ENCODE measurements around the gene SYNE2. TPM values are rescaled to one million over a fixed set of nuclear protein-coding genes. Genes with fewer than 3 reads are reported as not detected.

The SYNE2 gene
- total and polyA plus RNA-seq, 5 donors from 2014 or later = 25.6 to 348 (median 32.3) TPM

GRCh38 chr14:63875311-63875710 lies 22.5 kb downstream of the SYNE2 start:
- peaks cover 34 to 65% (median 52%) of the 10 kb centered on the region in 4 donors for H3K4me1 Mint-ChIP-seq
- H3K27me3 Mint-ChIP-seq = no peaks in the 10 kb centered on the region
- no peak overlapping the region for H3K27ac ChIP-seq (ENCODE audit: insufficient read depth, low read length, poor library complexity, severe bottlenecking)
- no peak for DNase-seq
- no peaks in the 10 kb centered on the region for H3K9me3 ChIP-seq (ENCODE audit: control insufficient read depth in 2 of 2, low read length in 2 of 2)
- H3K4me3 ChIP-seq (ENCODE audit: low read depth, low read length) = no peak overlapping the region
- peaks cover 27% of the 10 kb centered on the region for H3K36me3 Mint-ChIP-seq
- H3K27me3 ChIP-seq (ENCODE audit: control insufficient read depth, insufficient read depth, low read length) = no peaks in the 10 kb centered on the region
- H3K36me3 ChIP-seq (ENCODE audit: control insufficient read depth, insufficient read depth, low read length) = peaks cover 8% of the 10 kb centered on the region
- peak overlapping the region in 2 of 3 donors; percentile 69 to 78 for H3K27ac Mint-ChIP-seq
- no peak overlapping the region for H3K4me3 Mint-ChIP-seq
- H3K4me1 ChIP-seq (ENCODE audit: control insufficient read depth, insufficient read depth, low read length, poor library complexity, severe bottlenecking) = peaks cover 29% of the 10 kb centered on the region
- no peaks in the 10 kb centered on the region for H3K9me3 Mint-ChIP-seq
- no peak for ATAC-seq (ENCODE audit: low read depth in 2 of 2)

- no peaks in the 10 kb centered on the region for H3K27me3 ChIP-seq (ENCODE audit: control insufficient read depth, insufficient read depth, low read length)
- no peak for ATAC-seq (ENCODE audit: low read depth in 2 of 2)
- H3K9me3 ChIP-seq (ENCODE audit: control insufficient read depth in 2 of 2, low read length in 2 of 2) = no peaks in the 10 kb centered on the region
- H3K4me1 Mint-ChIP-seq = peaks cover 29 to 62% (median 54%) of the 10 kb centered on the region in 4 donors
- peaks cover 16% of the 10 kb centered on the region for H3K4me1 ChIP-seq (ENCODE audit: control insufficient read depth, insufficient read depth, low read length, poor library complexity, severe bottlenecking)
- H3K27me3 Mint-ChIP-seq = no peaks in the 10 kb centered on the region
- H3K4me3 ChIP-seq (ENCODE audit: low read depth, low read length) = no peak overlapping the region
- peak overlapping the region in 1 of 3 donors; percentile 49 for H3K27ac Mint-ChIP-seq
- H3K36me3 ChIP-seq (ENCODE audit: control insufficient read depth, insufficient read depth, low read length) = peaks cover 21% of the 10 kb centered on the region
- DNase-seq = no peak
- no peak overlapping the region for H3K27ac ChIP-seq (ENCODE audit: insufficient read depth, low read length, poor library complexity, severe bottlenecking)
- H3K4me3 Mint-ChIP-seq = no peak overlapping the region
- no peaks in the 10 kb centered on the region for H3K9me3 Mint-ChIP-seq
- H3K36me3 Mint-ChIP-seq = peaks cover 29% of the 10 kb centered on the region
Observed at GRCh38 chr14:63877550-63877939, 24.7 kb downstream of the SYNE2 start.

- H3K9me3 ChIP-seq (ENCODE audit: control insufficient read depth in 2 of 2, low read length in 2 of 2) = no peaks in the 10 kb centered on the region
- H3K27me3 ChIP-seq (ENCODE audit: control insufficient read depth, insufficient read depth, low read length) = no peaks in the 10 kb centered on the region
- Mint-ChIP-seq H3K36me3 (peaks cover 25% of the 10 kb centered on the region), H3K27ac (peak overlapping the region in 2 of 3 donors; percentile 31 to 49), H3K4me3 (peak overlapping the region in 1 of 4 donors; percentile 7), H3K27me3 (no peaks in the 10 kb centered on the region), H3K4me1 (peaks cover 25 to 60% (median 50%) of the 10 kb centered on the region in 4 donors), H3K9me3 (no peaks in the 10 kb centered on the region)
- peaks cover 16% of the 10 kb centered on the region for H3K4me1 ChIP-seq (ENCODE audit: control insufficient read depth, insufficient read depth, low read length, poor library complexity, severe bottlenecking)
- DNase-seq = no peak
- H3K36me3 ChIP-seq (ENCODE audit: control insufficient read depth, insufficient read depth, low read length) = peaks cover 21% of the 10 kb centered on the region
- no peak overlapping the region for H3K27ac ChIP-seq (ENCODE audit: insufficient read depth, low read length, poor library complexity, severe bottlenecking)
- no peak for ATAC-seq (ENCODE audit: low read depth in 2 of 2)
- H3K4me3 ChIP-seq (ENCODE audit: low read depth, low read length) = no peak overlapping the region
Observed at GRCh38 chr14:63878052-63878451, 25.2 kb downstream of the SYNE2 start.

- Mint-ChIP-seq H3K27ac (peak overlapping the region; percentile 27 to 74 (median 69)), H3K27me3 (no peaks in the 10 kb centered on the region), H3K36me3 (peaks cover 25% of the 10 kb centered on the region), H3K9me3 (no peaks in the 10 kb centered on the region), H3K4me1 (peaks cover 24 to 53% (median 49%) of the 10 kb centered on the region in 4 donors), H3K4me3 (no peak overlapping the region)
- no peak for DNase-seq
- no peaks in the 10 kb centered on the region for H3K27me3 ChIP-seq (ENCODE audit: control insufficient read depth, insufficient read depth, low read length)
- ATAC-seq (ENCODE audit: low read depth in 2 of 2) = no peak
- H3K4me1 ChIP-seq (ENCODE audit: control insufficient read depth, insufficient read depth, low read length, poor library complexity, severe bottlenecking) = peaks cover 12% of the 10 kb centered on the region
- peaks cover 21% of the 10 kb centered on the region for H3K36me3 ChIP-seq (ENCODE audit: control insufficient read depth, insufficient read depth, low read length)
- H3K9me3 ChIP-seq (ENCODE audit: control insufficient read depth in 2 of 2, low read length in 2 of 2) = no peaks in the 10 kb centered on the region
- H3K4me3 ChIP-seq (ENCODE audit: low read depth, low read length) = no peak overlapping the region
- H3K27ac ChIP-seq (ENCODE audit: insufficient read depth, low read length, poor library complexity, severe bottlenecking) = no peak overlapping the region
Observed at GRCh38 chr14:63878792-63879191, 26.0 kb downstream of the SYNE2 start.

GRCh38 chr14:63881926-63882325 lies 29.1 kb downstream of the SYNE2 start:
- no peaks in the 10 kb centered on the region for H3K9me3 ChIP-seq (ENCODE audit: control insufficient read depth in 2 of 2, low read length in 2 of 2)
- H3K27ac Mint-ChIP-seq = no peak overlapping the region
- no peaks in the 10 kb centered on the region for H3K4me1 ChIP-seq (ENCODE audit: control insufficient read depth, insufficient read depth, low read length, poor library complexity, severe bottlenecking)
- H3K27ac ChIP-seq (ENCODE audit: insufficient read depth, low read length, poor library complexity, severe bottlenecking) = no peak overlapping the region
- no peaks in the 10 kb centered on the region for H3K27me3 Mint-ChIP-seq
- ATAC-seq (ENCODE audit: low read depth in 2 of 2) (no peak), DNase-seq (no peak)
- H3K4me1 Mint-ChIP-seq = peaks cover 19 to 49% (median 44%) of the 10 kb centered on the region in 4 donors
- peaks cover 17% of the 10 kb centered on the region for H3K36me3 ChIP-seq (ENCODE audit: control insufficient read depth, insufficient read depth, low read length)
- H3K27me3 ChIP-seq (ENCODE audit: control insufficient read depth, insufficient read depth, low read length) = no peaks in the 10 kb centered on the region
- H3K9me3 Mint-ChIP-seq = no peaks in the 10 kb centered on the region
- no peak overlapping the region for H3K4me3 ChIP-seq (ENCODE audit: low read depth, low read length)
- H3K4me3 Mint-ChIP-seq = no peak overlapping the region
- peaks cover 15% of the 10 kb centered on the region for H3K36me3 Mint-ChIP-seq

- Mint-ChIP-seq H3K4me3 (no peak overlapping the region), H3K27me3 (no peaks in the 10 kb centered on the region), H3K4me1 (peaks cover 25 to 49% (median 40%) of the 10 kb centered on the region in 4 donors), H3K27ac (no peak overlapping the region), H3K9me3 (no peaks in the 10 kb centered on the region), H3K36me3 (peaks cover 7% of the 10 kb centered on the region)
- Histone ChIP-seq H3K9me3 (ENCODE audit: control insufficient read depth in 2 of 2, low read length in 2 of 2) (no peaks in the 10 kb centered on the region), H3K27me3 (ENCODE audit: control insufficient read depth, insufficient read depth, low read length) (no peaks in the 10 kb centered on the region), H3K36me3 (ENCODE audit: control insufficient read depth, insufficient read depth, low read length) (peaks cover 8% of the 10 kb centered on the region), H3K27ac (ENCODE audit: insufficient read depth, low read length, poor library complexity, severe bottlenecking) (no peak overlapping the region), H3K4me1 (ENCODE audit: control insufficient read depth, insufficient read depth, low read length, poor library complexity, severe bottlenecking) (peaks cover 7% of the 10 kb centered on the region), H3K4me3 (ENCODE audit: low read depth, low read length) (no peak overlapping the region)
- DNase-seq (no peak), ATAC-seq (ENCODE audit: low read depth in 2 of 2) (no peak)
Observed at GRCh38 chr14:63887899-63888298, 35.1 kb downstream of the SYNE2 start.

- peaks cover 7% of the 10 kb centered on the region for H3K4me1 ChIP-seq (ENCODE audit: control insufficient read depth, insufficient read depth, low read length, poor library complexity, severe bottlenecking)
- H3K27me3 ChIP-seq (ENCODE audit: control insufficient read depth, insufficient read depth, low read length) = no peaks in the 10 kb centered on the region
- H3K27me3 Mint-ChIP-seq = no peaks in the 10 kb centered on the region
- peaks cover 27 to 43% (median 34%) of the 10 kb centered on the region in 4 donors for H3K4me1 Mint-ChIP-seq
- H3K9me3 ChIP-seq (ENCODE audit: control insufficient read depth in 2 of 2, low read length in 2 of 2) = no peaks in the 10 kb centered on the region
- peaks cover 10% of the 10 kb centered on the region for H3K36me3 ChIP-seq (ENCODE audit: control insufficient read depth, insufficient read depth, low read length)
- H3K4me3 ChIP-seq (ENCODE audit: low read depth, low read length) = no peak overlapping the region
- H3K4me3 Mint-ChIP-seq = no peak overlapping the region
- peak overlapping the region; percentile 38 to 72 (median 67) for H3K27ac Mint-ChIP-seq
- no peak overlapping the region for H3K27ac ChIP-seq (ENCODE audit: insufficient read depth, low read length, poor library complexity, severe bottlenecking)
- no peaks in the 10 kb centered on the region for H3K9me3 Mint-ChIP-seq
- DNase-seq (no peak), ATAC-seq (ENCODE audit: low read depth in 2 of 2) (no peak)
- peaks cover 4% of the 10 kb centered on the region for H3K36me3 Mint-ChIP-seq
Observed at GRCh38 chr14:63890553-63890952, 37.7 kb downstream of the SYNE2 start.

- Mint-ChIP-seq H3K27me3 (no peaks in the 10 kb centered on the region), H3K27ac (peak overlapping the region in 1 of 3 donors; percentile 38)
Observed at GRCh38 chr14:63891148-63891975, 38.6 kb downstream of the SYNE2 start.

More at GRCh38 chr14:63891148-63891975, 38.6 kb downstream of the SYNE2 start:
- H3K36me3 ChIP-seq (ENCODE audit: control insufficient read depth, insufficient read depth, low read length) = peaks cover 10% of the 10 kb centered on the region
- H3K9me3 ChIP-seq (ENCODE audit: control insufficient read depth in 2 of 2, low read length in 2 of 2) = no peaks in the 10 kb centered on the region
- H3K4me3 Mint-ChIP-seq = no peak overlapping the region
- H3K9me3 Mint-ChIP-seq = no peaks in the 10 kb centered on the region
- peaks cover 4% of the 10 kb centered on the region for H3K36me3 Mint-ChIP-seq
- no peak overlapping the region for H3K27ac ChIP-seq (ENCODE audit: insufficient read depth, low read length, poor library complexity, severe bottlenecking)
- H3K27me3 ChIP-seq (ENCODE audit: control insufficient read depth, insufficient read depth, low read length) = no peaks in the 10 kb centered on the region
- no peak for ATAC-seq (ENCODE audit: low read depth in 2 of 2)
- no peak overlapping the region for H3K4me3 ChIP-seq (ENCODE audit: low read depth, low read length)
- no peak for DNase-seq
- H3K4me1 ChIP-seq (ENCODE audit: control insufficient read depth, insufficient read depth, low read length, poor library complexity, severe bottlenecking) = peaks cover 7% of the 10 kb centered on the region
- peaks cover 26 to 41% (median 33%) of the 10 kb centered on the region in 4 donors for H3K4me1 Mint-ChIP-seq
